Skeletal muscle satellite cell (primary cell): ENCODE results near the gene NPAS2.

Source experiments
- H3K27me3 ChIP-seq: 2 replicates; pipeline ENCODE4 v1.7.0; 2013; ENCODE audit warnings: low read length; ENCODE audit not compliant: control insufficient read depth, insufficient read depth
- H3K36me3 ChIP-seq: 2 replicates; pipeline ENCODE4 v1.7.0; 2013; ENCODE audit warnings: mild to moderate bottlenecking, control low read depth, low read length; ENCODE audit not compliant: insufficient read depth
- H3K4me1 ChIP-seq: 2 replicates; pipeline ENCODE4 v1.7.0; 2013; ENCODE audit warnings: low read length; ENCODE audit not compliant: control insufficient read depth, insufficient read depth
- H3K4me2 ChIP-seq: 2 replicates; pipeline ENCODE4 v1.7.0; 2013; ENCODE audit warnings: mild to moderate bottlenecking, low read length
- H3K4me3 ChIP-seq: 2 replicates; pipeline ENCODE4 v1.7.0; 2013; ENCODE audit warnings: low read length
- H3K9ac ChIP-seq: 2 replicates; pipeline ENCODE4 v1.7.0; 2013; ENCODE audit warnings: mild to moderate bottlenecking, low read depth, low read length, moderate library complexity
- H3K9me3 ChIP-seq: replicated peaks from 2 replicates; pipeline ENCODE4 v1.7.0; 2013; ENCODE audit warnings: mild to moderate bottlenecking, control low read depth, low read length

Gene NPAS2

DNA sequence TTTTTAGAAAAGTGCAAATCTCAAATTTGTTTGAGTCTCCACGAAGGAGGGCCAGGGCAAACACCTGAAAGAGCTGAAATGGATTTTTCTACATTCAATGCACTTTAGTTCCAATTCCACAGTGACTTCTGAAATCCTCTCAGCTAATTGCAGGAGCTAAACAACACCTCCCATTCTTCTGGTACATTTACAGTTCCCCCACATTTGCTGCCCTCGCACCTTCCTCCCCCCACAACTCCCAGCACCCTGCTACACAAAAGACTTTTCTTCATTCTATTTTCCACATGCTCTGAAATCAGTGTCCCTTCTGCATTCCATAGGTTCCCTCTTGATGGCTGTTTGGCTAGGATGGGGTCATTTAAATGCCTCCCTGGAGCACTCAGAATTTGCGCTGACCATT lies 5.9 kb upstream of the NPAS2 start:
- Histone ChIP-seq H3K36me3 (no peaks in the 10 kb centered on the region), H3K9ac (no peak overlapping the region), H3K4me2 (no peak overlapping the region), H3K27me3 (no peaks in the 10 kb centered on the region), H3K4me3 (no peak overlapping the region), H3K4me1 (peaks cover 28% of the 10 kb centered on the region), H3K9me3 (no peaks in the 10 kb centered on the region)

- Histone ChIP-seq H3K27me3 (no peaks in the 10 kb centered on the region), H3K9ac (no peak overlapping the region), H3K4me1 (peaks cover 28% of the 10 kb centered on the region), H3K36me3 (no peaks in the 10 kb centered on the region), H3K4me2 (no peak overlapping the region), H3K9me3 (no peaks in the 10 kb centered on the region), H3K4me3 (no peak overlapping the region)
Observed at GRCh38 chr2:100814453-100814852, 5.5 kb upstream of the NPAS2 start.

GRCh38 chr2:100817388-100817985 lies 2.5 kb upstream of the NPAS2 start:
- Histone ChIP-seq H3K9me3 (no peaks in the 10 kb centered on the region), H3K4me1 (peaks cover 39% of the 10 kb centered on the region), H3K27me3 (no peaks in the 10 kb centered on the region)

GRCh38 chr2:100818003-100818605 lies 1.8 kb upstream of the NPAS2 start:
- Histone ChIP-seq H3K4me2 (peak overlapping the region; percentile 92), H3K4me1 (peaks cover 43% of the 10 kb centered on the region), H3K27me3 (no peaks in the 10 kb centered on the region), H3K4me3 (peak overlapping the region; percentile 77), H3K9ac (peak overlapping the region; percentile 93), H3K36me3 (no peaks in the 10 kb centered on the region), H3K9me3 (no peaks in the 10 kb centered on the region)

More at GRCh38 chr2:100817388-100817985, 2.5 kb upstream of the NPAS2 start:
- Histone ChIP-seq H3K36me3 (no peaks in the 10 kb centered on the region), H3K4me2 (peak overlapping the region; percentile 92), H3K9ac (peak overlapping the region; percentile 93), H3K4me3 (peak overlapping the region; percentile 20)

DNA sequence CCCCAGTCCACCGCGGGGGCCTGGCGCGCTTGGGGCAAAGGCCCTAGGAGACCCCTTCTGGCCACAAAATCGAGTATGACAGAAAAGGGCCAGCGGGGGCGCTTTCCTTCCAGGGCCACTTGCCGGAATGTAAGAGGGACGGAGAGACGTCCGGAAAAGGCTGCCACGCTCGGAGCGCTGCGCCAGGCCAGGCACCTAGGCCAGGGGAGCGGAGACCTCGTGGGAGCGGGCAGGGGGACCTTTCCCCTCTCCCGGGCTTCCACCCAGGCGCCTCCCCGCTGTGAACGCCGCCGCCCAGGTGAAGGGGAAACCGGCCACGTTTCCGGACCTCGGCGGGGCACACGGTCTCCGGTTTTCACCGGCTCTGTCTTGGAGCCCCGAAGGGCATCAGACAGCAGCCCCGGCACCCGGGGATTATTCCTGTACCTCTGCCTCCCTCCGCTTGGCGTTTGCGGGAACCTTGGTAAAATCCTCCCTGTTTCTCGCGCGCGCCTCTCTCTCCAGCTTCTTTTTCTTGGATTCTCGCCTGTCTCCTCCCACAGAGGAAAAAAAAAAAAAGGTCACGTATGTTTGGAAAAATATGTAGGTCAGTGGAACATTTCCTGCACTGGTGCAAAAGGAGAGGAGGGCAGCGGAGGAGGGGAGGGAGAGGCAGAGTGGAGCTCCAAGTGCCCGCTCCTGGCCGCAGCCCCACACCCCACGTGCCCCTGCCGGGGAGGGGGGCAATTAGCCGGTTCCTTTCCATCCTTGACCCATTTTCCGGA lies 1.2 kb upstream of the NPAS2 start:
- peaks cover 37% of the 10 kb centered on the region for H3K4me1 ChIP-seq
- no peaks in the 10 kb centered on the region for H3K27me3 ChIP-seq
- H3K9me3 ChIP-seq = no peaks in the 10 kb centered on the region
- H3K36me3 ChIP-seq = no peaks in the 10 kb centered on the region
- H3K4me3 ChIP-seq = peak overlapping the region; percentile 77
- peak overlapping the region; percentile 93 for H3K9ac ChIP-seq
- H3K4me2 ChIP-seq = peak overlapping the region; percentile 92

GRCh38 chr2:100820273-100820522 lies 259 bp downstream of the NPAS2 start:
- Histone ChIP-seq H3K4me1 (peaks cover 33% of the 10 kb centered on the region), H3K27me3 (no peaks in the 10 kb centered on the region), H3K4me2 (peak overlapping the region; percentile 92), H3K4me3 (peak overlapping the region; percentile 77), H3K36me3 (no peaks in the 10 kb centered on the region), H3K9ac (peak overlapping the region; percentile 93), H3K9me3 (no peaks in the 10 kb centered on the region)

GRCh38 chr2:100820523-100821254 lies 750 bp downstream of the NPAS2 start:
- Histone ChIP-seq H3K4me3 (peak overlapping the region; percentile 77), H3K4me1 (peaks cover 33% of the 10 kb centered on the region), H3K36me3 (no peaks in the 10 kb centered on the region), H3K27me3 (no peaks in the 10 kb centered on the region), H3K4me2 (peak overlapping the region; percentile 92), H3K9ac (peak overlapping the region; percentile 93), H3K9me3 (no peaks in the 10 kb centered on the region)

DNA sequence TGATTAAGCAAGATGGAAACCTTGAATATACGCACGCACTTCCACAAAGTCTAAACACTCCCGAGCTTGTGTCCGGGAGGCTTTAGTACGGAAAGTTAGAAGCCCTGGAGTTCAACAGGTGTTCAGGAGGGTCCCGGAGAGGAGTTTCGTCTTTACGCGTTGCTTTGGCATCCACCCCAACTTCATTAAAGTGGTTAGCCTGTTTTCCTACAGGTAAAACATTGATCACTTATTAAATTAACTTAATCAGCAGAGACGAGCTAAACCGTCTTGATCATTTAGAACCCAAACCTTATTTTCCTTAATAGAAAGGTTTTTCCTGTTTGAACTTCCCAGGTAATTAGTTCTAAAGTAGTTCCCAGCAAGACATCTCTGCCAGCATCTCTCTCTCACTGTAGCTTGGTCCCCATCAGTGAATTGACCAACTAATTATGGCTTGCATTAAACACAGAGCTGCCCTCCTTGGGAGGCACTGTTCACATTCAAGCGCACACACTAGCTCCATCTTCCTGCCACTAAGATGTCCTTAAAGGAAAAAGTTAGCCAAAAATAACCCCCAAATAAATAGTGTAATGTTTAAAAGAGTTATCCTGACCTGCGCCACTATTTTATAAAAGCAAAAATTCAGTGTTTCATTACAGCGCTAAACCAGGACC lies 1.4 kb downstream of the NPAS2 start:
- peak overlapping the region; percentile 92 for H3K4me2 ChIP-seq
- H3K9ac ChIP-seq = peak overlapping the region; percentile 93
- H3K4me1 ChIP-seq = peaks cover 33% of the 10 kb centered on the region
- peak overlapping the region; percentile 77 for H3K4me3 ChIP-seq
- no peaks in the 10 kb centered on the region for H3K36me3 ChIP-seq
- H3K9me3 ChIP-seq = no peaks in the 10 kb centered on the region
- no peaks in the 10 kb centered on the region for H3K27me3 ChIP-seq

DNA sequence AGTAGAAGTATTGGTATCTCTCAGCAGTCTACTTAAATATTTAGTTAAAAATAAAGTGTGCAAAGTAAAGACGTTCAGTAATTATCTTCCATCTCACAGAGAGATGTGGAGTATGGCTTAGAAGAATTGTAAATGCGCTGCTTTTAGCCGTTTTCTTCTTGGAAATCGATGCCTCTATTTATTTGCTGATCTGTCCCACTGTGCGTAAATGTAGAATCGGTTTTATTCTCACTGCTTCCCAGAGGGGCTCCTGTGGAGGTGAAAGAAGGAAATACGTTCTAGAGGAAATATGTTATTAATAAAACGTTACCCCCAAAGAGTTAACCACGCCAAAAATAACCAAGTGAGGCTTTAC lies 1.9 kb downstream of the NPAS2 start:
- H3K27me3 ChIP-seq = no peaks in the 10 kb centered on the region
- peak overlapping the region; percentile 92 for H3K4me2 ChIP-seq
- peak overlapping the region; percentile 14 for H3K9ac ChIP-seq
- H3K4me3 ChIP-seq = no peak overlapping the region
- no peaks in the 10 kb centered on the region for H3K36me3 ChIP-seq
- no peaks in the 10 kb centered on the region for H3K9me3 ChIP-seq
- H3K4me1 ChIP-seq = peaks cover 33% of the 10 kb centered on the region

DNA sequence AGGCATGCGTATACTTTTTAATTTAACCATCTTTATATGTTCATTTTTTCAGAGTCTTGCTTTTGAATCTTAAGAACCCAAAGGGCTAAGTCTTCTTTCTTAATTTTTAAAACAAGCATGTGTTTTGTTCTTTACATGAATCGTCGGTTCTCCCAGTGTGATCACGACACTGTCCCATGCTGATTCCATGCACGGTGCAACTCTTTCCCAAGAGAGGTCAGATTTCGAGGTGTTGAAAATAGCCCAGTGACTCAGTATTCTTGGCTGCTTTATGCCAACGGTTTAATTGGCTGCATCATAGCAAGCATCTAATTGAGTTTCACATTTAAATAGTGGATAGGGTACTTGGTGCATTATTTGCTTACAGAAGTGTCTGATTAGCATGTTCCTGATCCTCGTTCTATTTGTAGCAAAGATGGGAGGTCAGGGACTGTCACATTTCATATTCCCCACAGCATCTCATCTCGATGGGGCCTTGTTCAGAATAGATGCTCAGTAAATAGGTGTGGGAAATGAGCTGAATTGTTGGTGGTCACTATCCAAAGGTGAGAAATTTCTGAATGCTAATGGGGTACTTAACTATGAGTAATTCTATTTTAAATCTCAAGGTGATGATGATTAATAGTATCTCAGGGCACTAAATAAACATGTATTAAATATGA lies 2.8 kb downstream of the NPAS2 start:
- peaks cover 27% of the 10 kb centered on the region for H3K4me1 ChIP-seq
- H3K36me3 ChIP-seq = no peaks in the 10 kb centered on the region
- no peaks in the 10 kb centered on the region for H3K9me3 ChIP-seq
- H3K4me3 ChIP-seq = no peak overlapping the region
- H3K4me2 ChIP-seq = peak overlapping the region; percentile 92
- H3K27me3 ChIP-seq = no peaks in the 10 kb centered on the region
- peak overlapping the region; percentile 14 for H3K9ac ChIP-seq
